SK-N-SH treated with all-trans-retinoic acid at 6 μM for 48 hours (cell line): ENCODE results near the gene THSD7A.

ENCODE experiments used
- ATAC-seq: fragments of 200-7000 bp; cut with Tn5 transposase; 3 replicates; pipeline ENCODE4 v1.9.1; 2020; ENCODE audit warnings: mild to moderate bottlenecking, moderate library complexity
- ARNTL ChIP-seq: fragments of 450-650 bp; formaldehyde crosslinking; IDR thresholded peaks from 2 replicates; pipeline ENCODE4 v1.5.0; 2020; ENCODE audit warnings: low read depth, mild to moderate bottlenecking, moderate library complexity, borderline replicate concordance
- BACH2 ChIP-seq: fragments of 250-450 bp; sonication (Bioruptor Pico); IDR thresholded peaks from 2 replicates; pipeline ENCODE4 v1.9.0; 2021; ENCODE audit warnings: mild to moderate bottlenecking, borderline replicate concordance
- CSDC2 ChIP-seq: fragments of 250-450 bp; sonication (Bioruptor Pico); IDR thresholded peaks from 2 replicates; pipeline ENCODE4 v1.5.0; 2020; ENCODE audit warnings: mild to moderate bottlenecking, moderate library complexity
- ESRRG ChIP-seq: fragments of 250-450 bp; sonication (Bioruptor Pico); IDR thresholded peaks from 2 replicates; pipeline ENCODE4 v1.6.1; 2021; ENCODE audit warnings: mild to moderate bottlenecking
- GLIS3 ChIP-seq: fragments of 250-450 bp; sonication (Bioruptor Pico); IDR thresholded peaks from 2 replicates; pipeline ENCODE4 v1.5.0; 2020; ENCODE audit warnings: mild to moderate bottlenecking, moderate library complexity
- ISL1 ChIP-seq: fragments of 250-450 bp; sonication (Bioruptor Pico); IDR thresholded peaks from 2 replicates; pipeline ENCODE4 v2.1.2; 2022; ENCODE audit warnings: mild to moderate bottlenecking, moderate library complexity
- PPARA ChIP-seq: fragments of 250-450 bp; sonication (Bioruptor Pico); IDR thresholded peaks from 2 replicates; pipeline ENCODE4 v1.5.0; 2020; ENCODE audit warnings: mild to moderate bottlenecking, borderline replicate concordance
- RARB ChIP-seq: fragments of 250-450 bp; sonication (Bioruptor Pico); IDR thresholded peaks from 2 replicates; pipeline ENCODE4 v1.8.0; 2021; ENCODE audit warnings: mild to moderate bottlenecking, moderate library complexity
- SNAI2 ChIP-seq: fragments of 250-450 bp; sonication (Bioruptor Pico); IDR thresholded peaks from 2 replicates; pipeline ENCODE4 v1.5.0; 2020; ENCODE audit warnings: mild to moderate bottlenecking, moderate library complexity
- TCF4 ChIP-seq: fragments of 250-450 bp; sonication (Bioruptor Pico); IDR thresholded peaks from 2 replicates; pipeline ENCODE4 v1.8.0; 2021; ENCODE audit warnings: mild to moderate bottlenecking, moderate library complexity, borderline replicate concordance
- TOX ChIP-seq: fragments of 250-450 bp; sonication (Bioruptor Pico); IDR thresholded peaks from 2 replicates; pipeline ENCODE4 v1.8.0; 2021; ENCODE audit warnings: mild to moderate bottlenecking, moderate library complexity, borderline replicate concordance
- ZC3H10 ChIP-seq: fragments of 250-450 bp; sonication (Bioruptor Pico); IDR thresholded peaks from 2 replicates; pipeline ENCODE4 v1.5.1; 2021; ENCODE audit warnings: mild to moderate bottlenecking, moderate library complexity
- ZFP30 ChIP-seq: fragments of 450-650 bp; formaldehyde crosslinking; IDR thresholded peaks from 2 replicates; pipeline ENCODE4 v1.5.0; 2022; ENCODE audit warnings: mild to moderate bottlenecking, moderate library complexity
- ZNF565 ChIP-seq: fragments of 450-650 bp; formaldehyde crosslinking; conservative IDR thresholded peaks from 2 replicates; pipeline ENCODE4 v1.5.0; 2020; ENCODE audit warnings: low read depth, mild to moderate bottlenecking, moderate library complexity
- ZNF70 ChIP-seq: fragments of 450-650 bp; formaldehyde crosslinking; IDR thresholded peaks from 2 replicates; pipeline ENCODE4 v1.5.0; 2020; ENCODE audit warnings: mild to moderate bottlenecking, moderate library complexity
- ZNF8 ChIP-seq: fragments of 450-650 bp; formaldehyde crosslinking; IDR thresholded peaks from 2 replicates; pipeline ENCODE4 v1.5.0; 2020; ENCODE audit warnings: mild to moderate bottlenecking, moderate library complexity
- TF ChIP-seq, protein P1 (sequence below): fragments of 250-450 bp; sonication (Bioruptor Pico); IDR thresholded peaks from 2 replicates; pipeline ENCODE4 v1.8.0; 2021; ENCODE audit warnings: low read depth, mild to moderate bottlenecking, moderate library complexity, borderline replicate concordance
- TF ChIP-seq, protein P2 (sequence below): fragments of 250-450 bp; sonication (Bioruptor Pico); IDR thresholded peaks from 2 replicates; pipeline ENCODE4 v1.8.0; 2020; ENCODE audit warnings: mild to moderate bottlenecking, moderate library complexity, borderline replicate concordance
- TF ChIP-seq, protein P3 (sequence below): fragments of 250-450 bp; sonication (Bioruptor Pico); IDR thresholded peaks from 2 replicates; pipeline ENCODE4 v1.5.0; 2020; ENCODE audit warnings: mild to moderate bottlenecking, moderate library complexity
- TF ChIP-seq, protein P4 (sequence below): fragments of 250-450 bp; sonication (Bioruptor Pico); IDR thresholded peaks from 2 replicates; pipeline ENCODE4 v1.5.1; 2020; ENCODE audit warnings: low read depth, mild to moderate bottlenecking, moderate library complexity
- TF ChIP-seq, protein P5 (sequence below): fragments of 250-450 bp; sonication (Bioruptor Pico); IDR thresholded peaks from 2 replicates; pipeline ENCODE4 v1.5.1; 2021; ENCODE audit warnings: mild to moderate bottlenecking, moderate library complexity

The THSD7A gene

DNA sequence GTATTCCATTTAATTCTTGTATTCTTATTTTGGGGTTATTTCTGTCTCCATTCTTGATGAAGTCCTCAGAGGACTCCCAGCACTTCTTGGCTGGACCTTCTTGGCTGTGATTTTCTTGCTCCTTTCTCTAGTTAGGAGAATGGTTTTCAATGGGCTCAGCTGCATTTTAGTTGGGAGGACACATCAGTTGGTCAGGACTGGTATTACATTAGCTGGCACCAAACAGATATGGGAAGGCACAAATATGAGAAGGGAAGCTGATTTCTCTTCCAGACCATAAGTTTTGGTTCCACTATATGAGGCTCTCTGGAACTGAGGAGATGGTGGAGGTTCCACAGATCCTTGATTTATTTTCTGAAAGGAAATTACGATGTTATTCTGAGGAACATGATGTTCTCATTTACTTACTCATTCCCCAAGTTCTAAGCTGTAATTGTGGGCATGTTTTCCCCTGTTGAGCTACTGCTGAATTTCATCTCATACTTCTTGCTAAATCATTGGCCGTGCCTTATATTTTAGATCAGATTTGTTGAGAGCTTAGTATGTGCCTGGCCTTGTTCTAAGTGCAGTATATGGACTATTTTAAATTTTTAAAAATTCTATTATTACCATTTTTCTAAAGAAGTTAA is 261.0 kb downstream of the THSD7A start:
- TF ChIP-seq ZNF8 (CRISPR knock-in tag), result no peak
- TF ChIP-seq, protein P1, sequence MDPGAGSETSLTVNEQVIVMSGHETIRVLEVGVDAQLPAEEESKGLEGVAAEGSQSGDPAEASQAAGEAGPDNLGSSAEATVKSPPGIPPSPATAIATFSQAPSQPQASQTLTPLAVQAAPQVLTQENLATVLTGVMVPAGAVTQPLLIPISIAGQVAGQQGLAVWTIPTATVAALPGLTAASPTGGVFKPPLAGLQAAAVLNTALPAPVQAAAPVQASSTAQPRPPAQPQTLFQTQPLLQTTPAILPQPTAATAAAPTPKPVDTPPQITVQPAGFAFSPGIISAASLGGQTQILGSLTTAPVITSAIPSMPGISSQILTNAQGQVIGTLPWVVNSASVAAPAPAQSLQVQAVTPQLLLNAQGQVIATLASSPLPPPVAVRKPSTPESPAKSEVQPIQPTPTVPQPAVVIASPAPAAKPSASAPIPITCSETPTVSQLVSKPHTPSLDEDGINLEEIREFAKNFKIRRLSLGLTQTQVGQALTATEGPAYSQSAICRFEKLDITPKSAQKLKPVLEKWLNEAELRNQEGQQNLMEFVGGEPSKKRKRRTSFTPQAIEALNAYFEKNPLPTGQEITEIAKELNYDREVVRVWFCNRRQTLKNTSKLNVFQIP (CRISPR knock-in tag), result no peak
- TF ChIP-seq PPARA, result no peak
- no peak for ATAC-seq

DNA sequence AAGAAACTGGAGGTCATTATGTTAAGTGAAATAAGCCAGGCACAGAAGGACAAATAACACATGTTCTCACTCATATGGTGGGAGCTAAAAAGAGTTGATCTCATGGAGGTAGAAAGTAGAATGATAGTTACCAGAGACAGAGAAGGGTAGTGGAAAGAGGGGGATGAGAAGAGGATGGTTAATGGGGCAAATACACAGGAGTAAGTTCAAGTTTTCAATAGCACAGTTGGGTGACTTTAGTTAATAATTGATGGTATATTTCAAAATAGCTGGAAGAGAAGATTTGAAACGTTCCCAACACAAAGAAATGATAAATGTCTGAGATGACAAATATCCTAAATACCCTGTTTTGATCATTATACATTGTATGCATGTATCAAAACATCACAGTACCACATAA is 261.8 kb downstream of the THSD7A start:
- TF ChIP-seq ZFP30 (CRISPR knock-in tag) (no peak), BACH2 (CRISPR knock-in tag) (no peak), TOX (CRISPR knock-in tag) (no peak), ZNF565 (CRISPR knock-in tag) (no peak), GLIS3 (CRISPR knock-in tag) (no peak), CSDC2 (CRISPR knock-in tag) (no peak), RARB (CRISPR knock-in tag) (no peak), ZNF8 (CRISPR knock-in tag) (no peak), TCF4 (CRISPR knock-in tag) (no peak), PPARA (no peak), ZNF70 (no peak), ARNTL (CRISPR knock-in tag) (no peak), ZC3H10 (CRISPR knock-in tag) (no peak), ISL1 (CRISPR knock-in tag) (no peak)
- TF ChIP-seq, protein P2, sequence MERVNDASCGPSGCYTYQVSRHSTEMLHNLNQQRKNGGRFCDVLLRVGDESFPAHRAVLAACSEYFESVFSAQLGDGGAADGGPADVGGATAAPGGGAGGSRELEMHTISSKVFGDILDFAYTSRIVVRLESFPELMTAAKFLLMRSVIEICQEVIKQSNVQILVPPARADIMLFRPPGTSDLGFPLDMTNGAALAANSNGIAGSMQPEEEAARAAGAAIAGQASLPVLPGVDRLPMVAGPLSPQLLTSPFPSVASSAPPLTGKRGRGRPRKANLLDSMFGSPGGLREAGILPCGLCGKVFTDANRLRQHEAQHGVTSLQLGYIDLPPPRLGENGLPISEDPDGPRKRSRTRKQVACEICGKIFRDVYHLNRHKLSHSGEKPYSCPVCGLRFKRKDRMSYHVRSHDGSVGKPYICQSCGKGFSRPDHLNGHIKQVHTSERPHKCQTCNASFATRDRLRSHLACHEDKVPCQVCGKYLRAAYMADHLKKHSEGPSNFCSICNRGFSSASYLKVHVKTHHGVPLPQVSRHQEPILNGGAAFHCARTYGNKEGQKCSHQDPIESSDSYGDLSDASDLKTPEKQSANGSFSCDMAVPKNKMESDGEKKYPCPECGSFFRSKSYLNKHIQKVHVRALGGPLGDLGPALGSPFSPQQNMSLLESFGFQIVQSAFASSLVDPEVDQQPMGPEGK (CRISPR knock-in tag), result no peak
- TF ChIP-seq, protein P3, sequence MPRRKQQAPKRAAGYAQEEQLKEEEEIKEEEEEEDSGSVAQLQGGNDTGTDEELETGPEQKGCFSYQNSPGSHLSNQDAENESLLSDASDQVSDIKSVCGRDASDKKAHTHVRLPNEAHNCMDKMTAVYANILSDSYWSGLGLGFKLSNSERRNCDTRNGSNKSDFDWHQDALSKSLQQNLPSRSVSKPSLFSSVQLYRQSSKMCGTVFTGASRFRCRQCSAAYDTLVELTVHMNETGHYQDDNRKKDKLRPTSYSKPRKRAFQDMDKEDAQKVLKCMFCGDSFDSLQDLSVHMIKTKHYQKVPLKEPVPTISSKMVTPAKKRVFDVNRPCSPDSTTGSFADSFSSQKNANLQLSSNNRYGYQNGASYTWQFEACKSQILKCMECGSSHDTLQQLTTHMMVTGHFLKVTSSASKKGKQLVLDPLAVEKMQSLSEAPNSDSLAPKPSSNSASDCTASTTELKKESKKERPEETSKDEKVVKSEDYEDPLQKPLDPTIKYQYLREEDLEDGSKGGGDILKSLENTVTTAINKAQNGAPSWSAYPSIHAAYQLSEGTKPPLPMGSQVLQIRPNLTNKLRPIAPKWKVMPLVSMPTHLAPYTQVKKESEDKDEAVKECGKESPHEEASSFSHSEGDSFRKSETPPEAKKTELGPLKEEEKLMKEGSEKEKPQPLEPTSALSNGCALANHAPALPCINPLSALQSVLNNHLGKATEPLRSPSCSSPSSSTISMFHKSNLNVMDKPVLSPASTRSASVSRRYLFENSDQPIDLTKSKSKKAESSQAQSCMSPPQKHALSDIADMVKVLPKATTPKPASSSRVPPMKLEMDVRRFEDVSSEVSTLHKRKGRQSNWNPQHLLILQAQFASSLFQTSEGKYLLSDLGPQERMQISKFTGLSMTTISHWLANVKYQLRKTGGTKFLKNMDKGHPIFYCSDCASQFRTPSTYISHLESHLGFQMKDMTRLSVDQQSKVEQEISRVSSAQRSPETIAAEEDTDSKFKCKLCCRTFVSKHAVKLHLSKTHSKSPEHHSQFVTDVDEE, result no peak
- TF ChIP-seq, protein P4, sequence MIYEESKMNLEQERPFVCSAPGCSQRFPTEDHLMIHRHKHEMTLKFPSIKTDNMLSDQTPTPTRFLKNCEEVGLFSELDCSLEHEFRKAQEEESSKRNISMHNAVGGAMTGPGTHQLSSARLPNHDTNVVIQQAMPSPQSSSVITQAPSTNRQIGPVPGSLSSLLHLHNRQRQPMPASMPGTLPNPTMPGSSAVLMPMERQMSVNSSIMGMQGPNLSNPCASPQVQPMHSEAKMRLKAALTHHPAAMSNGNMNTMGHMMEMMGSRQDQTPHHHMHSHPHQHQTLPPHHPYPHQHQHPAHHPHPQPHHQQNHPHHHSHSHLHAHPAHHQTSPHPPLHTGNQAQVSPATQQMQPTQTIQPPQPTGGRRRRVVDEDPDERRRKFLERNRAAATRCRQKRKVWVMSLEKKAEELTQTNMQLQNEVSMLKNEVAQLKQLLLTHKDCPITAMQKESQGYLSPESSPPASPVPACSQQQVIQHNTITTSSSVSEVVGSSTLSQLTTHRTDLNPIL (CRISPR knock-in tag), result no peak
- TF ChIP-seq, protein P1 (CRISPR knock-in tag), result no peak
- TF ChIP-seq, protein P5, sequence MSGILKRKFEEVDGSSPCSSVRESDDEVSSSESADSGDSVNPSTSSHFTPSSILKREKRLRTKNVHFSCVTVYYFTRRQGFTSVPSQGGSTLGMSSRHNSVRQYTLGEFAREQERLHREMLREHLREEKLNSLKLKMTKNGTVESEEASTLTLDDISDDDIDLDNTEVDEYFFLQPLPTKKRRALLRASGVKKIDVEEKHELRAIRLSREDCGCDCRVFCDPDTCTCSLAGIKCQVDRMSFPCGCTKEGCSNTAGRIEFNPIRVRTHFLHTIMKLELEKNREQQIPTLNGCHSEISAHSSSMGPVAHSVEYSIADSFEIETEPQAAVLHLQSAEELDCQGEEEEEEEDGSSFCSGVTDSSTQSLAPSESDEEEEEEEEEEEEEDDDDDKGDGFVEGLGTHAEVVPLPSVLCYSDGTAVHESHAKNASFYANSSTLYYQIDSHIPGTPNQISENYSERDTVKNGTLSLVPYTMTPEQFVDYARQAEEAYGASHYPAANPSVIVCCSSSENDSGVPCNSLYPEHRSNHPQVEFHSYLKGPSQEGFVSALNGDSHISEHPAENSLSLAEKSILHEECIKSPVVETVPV (CRISPR knock-in tag), result no peak
- TF ChIP-seq, all 23 proteins: peak for 0
- ATAC-seq, result no peak

DNA sequence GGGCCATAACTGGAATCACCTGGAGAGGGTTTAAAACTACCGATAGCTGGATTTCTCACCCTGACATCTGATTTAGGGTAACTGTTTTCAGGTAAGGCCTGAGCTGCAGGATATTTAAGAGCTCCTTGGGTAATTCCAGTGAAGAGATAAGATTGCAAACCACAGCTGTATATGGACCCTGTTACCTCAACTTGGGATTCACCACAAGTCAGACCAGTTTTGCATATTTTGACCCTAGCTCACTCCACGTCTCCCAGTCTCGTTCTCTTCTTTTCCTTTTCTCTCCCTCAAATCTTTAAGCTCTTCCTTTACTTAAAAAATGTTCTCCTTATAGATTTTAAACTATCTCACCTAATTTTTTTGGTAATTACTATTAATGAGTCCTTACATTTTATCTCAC is 264.4 kb downstream of the THSD7A start:
- TF ChIP-seq ZNF70, result no peak
- TF ChIP-seq ZC3H10 (CRISPR knock-in tag), result no peak
- no peak for TF ChIP-seq BACH2 (CRISPR knock-in tag)
- no peak for TF ChIP-seq RARB (CRISPR knock-in tag)
- no peak for TF ChIP-seq SNAI2 (CRISPR knock-in tag)
- no peak for TF ChIP-seq ESRRG (CRISPR knock-in tag)
- no peak for TF ChIP-seq CSDC2 (CRISPR knock-in tag)
- TF ChIP-seq, protein P2 (CRISPR knock-in tag), result no peak
- TF ChIP-seq, protein P5 (CRISPR knock-in tag), result no peak
- no peak for ATAC-seq
